Lung microvascular endothelial cell (primary cell): ENCODE measurements around the gene FMNL2. TPM values are rescaled to one million over a fixed set of nuclear protein-coding genes. Genes with fewer than 3 reads are reported as not detected.

ENCODE experiments used
- DNase-seq, 2 donors: peaks; one replicate each; pipeline versions ENCODE4 v3.0.0 to v3.0.0-alpha.2; 2010; ENCODE audit warnings: low read depth in 2 of 2
- total RNA-seq: library from RNA; depleted of rRNA; stranded (reverse); fragments of >200 nt; gene quantifications from 2 replicates; pipeline ENCODE4 v1.2.1, GENCODE V29; 2014

The FMNL2 gene
- total RNA-seq, 1 donor from 2014 or later: 48.4 TPM

GRCh38 chr2:152492911-152493310 is 157.9 kb downstream of the FMNL2 start:
- no peak for DNase-seq

GRCh38 chr2:152493417-152493816 is 158.4 kb downstream of the FMNL2 start:
- DNase-seq: no peak

DNA sequence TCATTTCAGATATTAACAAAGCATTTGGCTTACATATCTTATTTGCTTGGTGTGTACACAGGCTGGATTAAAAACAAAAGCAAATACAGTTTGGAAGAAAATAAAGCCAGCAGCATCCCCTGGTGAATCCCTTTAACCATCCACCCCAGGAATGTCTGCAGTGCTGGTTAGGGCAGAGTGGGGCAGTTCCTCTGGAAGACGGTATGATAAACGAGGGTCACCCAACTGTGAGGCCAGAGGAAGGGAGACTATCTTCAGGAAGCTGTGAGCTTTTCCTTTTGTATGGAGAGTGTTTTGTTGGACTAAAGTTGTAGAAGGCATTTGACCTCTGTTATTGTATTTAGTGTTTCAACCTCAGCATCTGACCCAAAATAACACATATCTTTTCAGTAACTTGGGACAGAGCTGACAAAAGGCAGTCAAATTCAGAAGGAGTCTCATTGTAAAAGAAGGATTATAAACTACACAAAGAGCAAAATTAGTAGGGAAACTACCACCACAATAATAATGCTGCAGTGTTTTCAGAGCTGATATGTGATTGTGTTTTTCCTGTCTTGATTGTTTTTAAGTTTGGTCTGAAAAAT is 159.1 kb downstream of the FMNL2 start:
- peak; percentile 37 to 65 for DNase-seq

GRCh38 chr2:152496371-152496770 is 161.4 kb downstream of the FMNL2 start:
- DNase-seq: no peak

- DNase-seq: peak in 1 of 2 donors; percentile 27
Observed at GRCh38 chr2:152497481-152498052, 162.6 kb downstream of the FMNL2 start.

- no peak for DNase-seq
Observed at GRCh38 chr2:152499331-152499816, 164.4 kb downstream of the FMNL2 start.

DNA sequence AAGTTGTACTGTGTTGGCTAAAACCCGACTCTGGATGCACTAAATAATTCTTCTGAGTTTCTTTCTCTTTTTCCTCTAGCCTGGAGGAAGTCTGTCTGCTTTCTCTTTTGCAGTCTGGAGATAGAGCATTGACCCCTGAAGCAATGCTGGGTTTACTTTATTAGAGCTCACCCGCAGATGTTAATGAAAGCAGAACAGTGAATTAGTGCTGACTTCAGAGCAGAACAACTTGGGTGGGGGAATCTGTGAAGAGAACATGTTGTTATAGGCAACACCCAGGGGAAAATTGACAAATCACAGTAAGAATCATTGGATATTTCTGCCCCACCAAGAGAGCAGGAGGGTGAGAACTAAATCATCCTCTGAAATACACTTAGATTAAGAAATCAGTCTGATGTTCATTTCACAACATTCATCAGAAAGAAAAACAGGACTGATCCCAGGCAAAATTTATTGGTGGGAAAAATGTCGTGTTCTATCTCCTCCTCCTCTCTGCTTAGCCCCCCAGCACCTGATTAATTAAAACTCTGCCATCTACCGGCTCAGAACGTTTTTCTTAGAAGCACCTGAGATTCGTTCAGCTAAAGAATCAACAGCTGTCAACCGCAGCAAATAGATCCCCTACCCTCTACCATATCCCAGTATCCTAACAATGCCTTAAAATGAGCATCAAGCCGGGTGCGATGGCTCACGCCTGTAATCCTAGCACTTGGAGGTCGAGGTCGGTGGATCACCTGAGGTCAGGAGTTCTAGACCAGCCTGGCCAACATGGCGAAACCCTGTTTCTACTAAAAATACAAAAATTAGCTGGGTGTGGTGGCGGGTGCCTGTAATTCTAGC is 165.1 kb downstream of the FMNL2 start:
- DNase-seq: peak in 1 of 2 donors; percentile 45

- DNase-seq: no peak
Observed at GRCh38 chr2:152500772-152501171, 165.8 kb downstream of the FMNL2 start.

DNA sequence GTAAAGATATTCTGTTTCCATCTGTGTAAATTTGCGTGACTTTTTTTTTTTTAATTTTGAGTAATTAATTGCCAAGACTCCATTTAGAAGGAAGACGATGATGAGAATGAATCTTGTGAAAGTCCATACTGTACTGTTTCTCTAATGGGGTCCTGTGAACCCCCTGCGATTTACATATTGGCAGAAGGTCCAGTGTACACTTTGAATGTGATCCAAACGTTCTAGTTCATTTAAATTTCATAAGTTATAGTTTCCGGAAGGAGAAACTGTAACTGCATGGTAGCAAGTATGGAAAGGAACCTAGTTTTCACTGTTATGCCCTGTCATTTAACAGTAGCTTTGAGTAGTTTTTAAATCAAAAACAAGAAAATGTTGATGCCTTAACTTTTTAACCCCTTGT is 166.7 kb downstream of the FMNL2 start:
- DNase-seq: no peak

- DNase-seq: no peak
Observed at GRCh38 chr2:152504618-152505017, 169.6 kb downstream of the FMNL2 start.

DNA sequence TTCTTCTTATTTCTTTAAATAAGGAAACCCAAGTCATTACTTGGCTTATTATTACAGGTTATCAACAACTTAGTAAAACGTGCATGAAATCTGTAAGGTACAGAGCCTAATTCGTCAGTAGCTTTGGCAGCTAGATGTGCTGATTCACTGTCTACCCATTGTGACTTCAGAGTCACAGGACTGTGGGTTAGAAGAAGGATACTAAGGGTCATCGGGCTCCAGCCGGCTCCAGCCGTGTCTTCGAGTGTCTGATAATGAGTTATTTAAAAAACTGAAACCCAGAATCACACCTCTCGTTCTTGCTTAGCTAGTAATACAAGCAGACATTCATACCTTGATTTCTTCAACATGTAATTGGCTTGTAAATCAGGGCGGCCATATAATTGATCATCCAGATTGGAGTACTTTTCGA is 170.5 kb downstream of the FMNL2 start:
- peak; percentile 75 to 89 for DNase-seq

DNA sequence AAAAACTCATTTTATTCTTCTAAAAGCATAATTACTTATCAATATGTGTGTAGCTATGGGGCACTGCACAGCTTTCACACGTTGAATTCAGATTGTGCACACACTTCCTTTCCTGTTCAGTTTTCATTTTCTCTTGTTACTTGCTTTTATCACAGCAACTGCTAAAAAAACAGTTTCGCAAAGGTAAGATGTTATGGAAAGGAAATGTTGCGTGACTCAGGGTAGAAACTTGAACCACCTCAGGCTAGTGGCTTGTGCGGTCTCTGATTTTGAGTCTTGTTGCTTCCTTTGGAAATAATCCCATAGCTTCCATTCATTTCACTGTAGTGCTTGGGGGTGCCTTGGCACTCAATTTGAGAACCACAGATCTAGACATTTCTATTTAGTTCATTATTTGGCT is 171.9 kb downstream of the FMNL2 start:
- peak in 1 of 2 donors; percentile 67 for DNase-seq

DNA sequence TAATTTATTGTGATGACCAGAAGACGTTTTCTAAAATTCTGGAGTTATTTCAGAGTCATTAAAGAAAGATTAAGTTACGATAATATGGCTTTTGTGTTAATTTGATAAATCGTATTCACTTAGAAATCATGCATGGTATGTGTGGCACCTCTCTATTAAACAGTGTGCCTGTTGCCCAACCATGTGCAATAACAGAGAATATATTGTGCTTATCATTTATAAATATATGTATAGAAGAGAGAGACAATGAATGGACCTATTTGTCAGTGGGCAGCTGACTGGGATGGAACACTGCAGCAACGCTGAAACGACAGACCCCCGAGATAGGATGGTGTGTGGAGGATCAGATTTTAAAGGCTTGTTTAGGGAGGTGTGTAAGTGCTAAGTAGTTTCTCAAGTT is 172.9 kb downstream of the FMNL2 start:
- DNase-seq: no peak

GRCh38 chr2:152508446-152508845 is 173.5 kb downstream of the FMNL2 start:
- peak; percentile 21 to 55 for DNase-seq

DNA sequence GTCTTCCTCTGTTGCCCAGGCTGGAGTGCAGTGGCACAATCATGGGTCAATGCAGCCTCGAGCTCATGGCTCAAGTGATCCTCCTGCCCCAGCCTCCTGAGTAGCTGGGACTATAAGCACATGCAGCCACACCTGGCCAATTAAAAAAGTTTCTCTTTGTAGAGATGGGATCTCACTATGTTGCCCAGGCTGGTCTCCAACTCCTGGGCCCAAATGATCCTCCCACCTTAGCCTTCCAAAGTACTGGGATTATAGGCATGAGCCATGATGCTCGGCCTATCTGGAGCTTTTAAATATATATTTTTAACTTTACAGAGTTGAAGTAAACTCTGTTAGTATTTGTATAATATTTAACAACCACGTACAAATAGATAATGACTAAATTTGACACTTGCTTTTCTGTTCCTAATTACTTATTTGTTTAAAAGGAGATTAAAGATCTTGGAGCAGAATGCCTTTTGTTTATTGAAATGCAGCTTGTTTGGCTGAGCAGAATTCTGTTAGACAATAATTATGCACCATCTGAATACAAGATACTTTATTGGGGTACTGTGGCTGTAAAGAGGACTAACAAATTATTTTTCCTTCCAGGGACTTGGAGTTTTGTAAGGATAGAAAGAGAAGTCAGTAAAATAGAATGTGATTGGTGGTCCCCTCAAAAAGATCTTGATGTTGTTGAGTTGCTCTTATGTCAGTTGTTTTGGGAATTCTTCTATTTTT is 175.0 kb downstream of the FMNL2 start:
- no peak for DNase-seq

DNA sequence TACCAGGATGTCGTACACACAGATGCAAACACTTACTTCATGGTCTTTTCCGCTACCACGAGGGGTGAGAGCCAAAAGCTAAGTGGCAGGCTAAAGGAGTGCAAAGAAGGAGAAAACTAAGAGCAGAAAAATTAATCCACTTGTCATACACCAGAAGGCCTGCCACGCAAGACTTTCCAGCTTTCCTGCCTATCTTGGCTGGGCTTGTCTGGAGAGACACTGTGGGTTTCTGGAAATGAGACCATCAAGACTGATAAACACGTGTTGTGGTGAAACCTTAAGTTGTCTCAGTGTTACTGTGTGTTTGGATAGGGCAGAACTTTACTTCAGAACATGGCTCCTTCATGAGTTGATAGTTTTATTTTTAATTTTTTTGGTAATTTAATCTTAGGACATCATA is 175.6 kb downstream of the FMNL2 start:
- DNase-seq: no peak

DNA sequence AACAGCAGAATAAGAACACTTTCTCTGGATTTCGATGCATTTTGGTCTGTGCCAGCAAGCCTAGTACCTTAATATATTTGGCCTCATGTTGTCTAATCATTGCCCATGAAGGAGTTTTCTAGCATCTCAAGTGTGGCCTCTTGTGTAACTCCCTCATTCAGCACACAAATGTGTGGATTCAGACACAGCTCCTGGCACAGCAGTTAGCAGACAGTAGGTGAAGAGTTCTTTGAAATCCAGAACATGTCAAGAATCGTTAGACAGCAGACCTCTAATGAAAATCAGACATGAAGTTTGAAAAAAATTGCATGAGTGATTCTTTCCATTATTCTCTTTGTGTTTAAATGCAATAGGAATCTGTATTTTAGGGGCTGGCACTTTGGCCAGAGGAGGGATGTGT is 177.0 kb downstream of the FMNL2 start:
- no peak for DNase-seq

DNA sequence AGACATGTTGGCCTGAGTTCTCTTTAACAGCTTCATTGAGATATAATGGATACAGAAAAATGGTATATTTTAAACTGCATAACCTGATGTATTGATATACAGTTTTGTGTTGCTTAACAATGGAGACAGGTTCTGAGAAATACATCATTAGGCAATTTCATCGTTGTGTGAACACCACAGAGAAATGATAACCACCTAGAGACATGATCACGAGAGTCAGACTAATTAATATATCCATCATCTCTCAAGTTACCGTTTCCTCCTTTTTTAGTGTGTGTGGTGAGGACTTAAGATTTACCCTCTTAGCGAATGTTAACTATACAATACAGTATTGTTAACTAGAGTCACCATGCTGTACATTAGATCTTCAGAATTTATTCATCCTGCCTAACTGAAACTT is 178.1 kb downstream of the FMNL2 start:
- no peak for DNase-seq

GRCh38 chr2:152513681-152514080 is 178.7 kb downstream of the FMNL2 start:
- peak; percentile 79 to 83 for DNase-seq

- DNase-seq: no peak
Observed at GRCh38 chr2:152518034-152518433, 183.1 kb downstream of the FMNL2 start.

- DNase-seq: no peak
Observed at GRCh38 chr2:152518641-152519580, 183.9 kb downstream of the FMNL2 start.
